ENCODE results near the gene PREX1.

DNA sequence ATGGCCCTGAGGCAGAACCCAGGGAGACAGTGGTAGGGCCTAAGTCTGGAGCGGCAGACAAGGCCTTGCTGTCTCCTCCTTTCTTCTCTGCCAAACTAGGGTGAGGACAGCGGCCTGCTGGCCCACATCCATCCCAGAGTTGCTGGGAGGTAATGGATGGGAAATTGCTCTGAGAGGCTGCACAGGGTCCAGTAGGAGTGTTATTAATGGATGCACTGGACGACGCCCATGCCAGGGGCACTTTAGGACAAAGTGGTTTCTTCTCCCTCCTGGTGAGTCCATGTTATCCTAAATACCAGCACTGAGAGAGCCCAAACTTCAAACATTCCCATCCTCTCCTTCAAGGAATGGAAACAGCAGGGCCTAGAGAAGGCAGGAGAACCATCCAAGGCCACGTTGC is 28.3 kb upstream of the PREX1 start:
- TF ChIP-seq, protein P1, sequence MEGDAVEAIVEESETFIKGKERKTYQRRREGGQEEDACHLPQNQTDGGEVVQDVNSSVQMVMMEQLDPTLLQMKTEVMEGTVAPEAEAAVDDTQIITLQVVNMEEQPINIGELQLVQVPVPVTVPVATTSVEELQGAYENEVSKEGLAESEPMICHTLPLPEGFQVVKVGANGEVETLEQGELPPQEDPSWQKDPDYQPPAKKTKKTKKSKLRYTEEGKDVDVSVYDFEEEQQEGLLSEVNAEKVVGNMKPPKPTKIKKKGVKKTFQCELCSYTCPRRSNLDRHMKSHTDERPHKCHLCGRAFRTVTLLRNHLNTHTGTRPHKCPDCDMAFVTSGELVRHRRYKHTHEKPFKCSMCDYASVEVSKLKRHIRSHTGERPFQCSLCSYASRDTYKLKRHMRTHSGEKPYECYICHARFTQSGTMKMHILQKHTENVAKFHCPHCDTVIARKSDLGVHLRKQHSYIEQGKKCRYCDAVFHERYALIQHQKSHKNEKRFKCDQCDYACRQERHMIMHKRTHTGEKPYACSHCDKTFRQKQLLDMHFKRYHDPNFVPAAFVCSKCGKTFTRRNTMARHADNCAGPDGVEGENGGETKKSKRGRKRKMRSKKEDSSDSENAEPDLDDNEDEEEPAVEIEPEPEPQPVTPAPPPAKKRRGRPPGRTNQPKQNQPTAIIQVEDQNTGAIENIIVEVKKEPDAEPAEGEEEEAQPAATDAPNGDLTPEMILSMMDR (IDR thresholded peaks at IDR 0.05) = no peak
- no peak for TF ChIP-seq POLR2A (IDR thresholded peaks at IDR 0.05)
